Karpas-422 (cell line): ENCODE measurements around the gene CTDNEP1. TPM values are rescaled to one million over a fixed set of nuclear protein-coding genes. Genes with fewer than 3 reads are reported as not detected.

Experiments used
- DNase-seq: peaks from one replicate; pipeline ENCODE4 v3.0.0-alpha.2; 2015
- H2AFZ ChIP-seq: fragments of 200-600 bp; sonication (generic); 2 replicates; pipeline ENCODE4 v1.6.1; 2014; ENCODE audit warnings: antibody characterized with exemption, low read length, mixed read lengths
- H3K27ac ChIP-seq: fragments of 200-600 bp; sonication (generic); 2 replicates; pipeline ENCODE4 v1.5.1; 2014; ENCODE audit warnings: mild to moderate bottlenecking, low read length, moderate library complexity
- H3K27me3 ChIP-seq: fragments of 200-600 bp; sonication (generic); 2 replicates; pipeline ENCODE4 v1.6.1; 2014; ENCODE audit warnings: low read length, mixed read lengths
- H3K36me3 ChIP-seq: fragments of 200-600 bp; sonication (generic); 2 replicates; pipeline ENCODE4 v1.6.1; 2014; ENCODE audit warnings: low read length, mixed read lengths; ENCODE audit not compliant: insufficient read depth
- H3K4me1 ChIP-seq: fragments of 200-600 bp; sonication (generic); 2 replicates; pipeline ENCODE4 v1.6.1; 2014; ENCODE audit warnings: mild to moderate bottlenecking, low read length, mixed read lengths
- H3K4me2 ChIP-seq: fragments of 200-600 bp; sonication (generic); 2 replicates; pipeline ENCODE4 v1.6.1; 2014; ENCODE audit warnings: low read length, low read depth, mild to moderate bottlenecking; ENCODE audit not compliant: poor library complexity, severe bottlenecking
- H3K4me3 ChIP-seq: fragments of 200-600 bp; sonication (generic); 2 replicates; pipeline ENCODE4 v1.5.1; 2014; ENCODE audit warnings: mild to moderate bottlenecking, antibody characterized with exemption, low read length, mixed read lengths
- H3K79me2 ChIP-seq: fragments of 200-600 bp; sonication (generic); 2 replicates; pipeline ENCODE4 v1.6.1; 2014; ENCODE audit warnings: mild to moderate bottlenecking, low read length, mixed read lengths
- H3K9ac ChIP-seq: fragments of 200-600 bp; sonication (generic); 2 replicates; pipeline ENCODE4 v1.6.0; 2014; ENCODE audit warnings: low read length
- H3K9me2 ChIP-seq: fragments of 200-600 bp; sonication (generic), shearing (Covaris generic); replicated peaks from 2 replicates; pipeline ENCODE4 v1.6.0; 2014; ENCODE audit warnings: mild to moderate bottlenecking, low read length, moderate library complexity; ENCODE audit not compliant: insufficient read depth
- H3K9me3 ChIP-seq: fragments of 300-700, 200-600 bp; sonication (generic); 2 replicates; pipeline ENCODE4 v1.6.1; 2014; ENCODE audit warnings: low read length, mixed read lengths
- H4K20me1 ChIP-seq: fragments of 200-600 bp; sonication (generic); 2 replicates; pipeline ENCODE4 v1.6.1; 2014; ENCODE audit warnings: mild to moderate bottlenecking, antibody characterized with exemption, low read length, low read depth; ENCODE audit not compliant: insufficient read depth
- total RNA-seq: library from RNA; depleted of rRNA; stranded (reverse); fragments of >200 nt; shearing (Covaris generic); gene quantifications from 2 replicates; pipeline ENCODE4 v1.2.3, GENCODE V29; 2014; ENCODE audit warnings: low replicate concordance; rRNA removed

CTDNEP1 gene
- 52.6 and 87.8 TPM in 2 replicates for total RNA-seq

- H3K79me2 ChIP-seq, result peaks cover 67% of the 10 kb centered on the region
- H3K27ac ChIP-seq, result peak within 1 kb of the TSS; percentile 80
- peak within 1 kb of the TSS; percentile 90 for H3K4me3 ChIP-seq
- H3K4me1 ChIP-seq, result peaks cover 27% of the 10 kb centered on the region
- no peaks in the 10 kb centered on the region for H3K9me3 ChIP-seq
- no peaks in the 10 kb centered on the region for H3K9me2 ChIP-seq
- H4K20me1 ChIP-seq, result peaks cover 17% of the 10 kb centered on the region; the same call in 1 of the 2 replicates
- H3K4me2 ChIP-seq, result peak within 1 kb of the TSS; percentile 94
- H3K9ac ChIP-seq, result peak within 1 kb of the TSS; percentile 94
- no peaks in the 10 kb centered on the region for H3K27me3 ChIP-seq
- H3K36me3 ChIP-seq, result peaks cover 20% of the 10 kb centered on the region; the same call in 1 of the 2 replicates
- peak; percentile 99 for DNase-seq
- peak within 1 kb of the TSS; percentile 58; the same call in 1 of the 2 replicates for H2AFZ ChIP-seq
Observed at GRCh38 chr17:7251661-7252175, at the start of gene CTDNEP1. Gene CTDNEP1 (minus strand): TSS chr17:7251734. CDS start chr17:7251296, 438 bp downstream.

- peak; percentile 90 for DNase-seq
- H3K9me3 ChIP-seq, result no peaks in the 10 kb centered on the region
- no peaks in the 10 kb centered on the region for H3K79me2 ChIP-seq
- H3K4me1 ChIP-seq, result peaks cover 4% of the 10 kb centered on the region
- no peaks in the 10 kb centered on the region for H3K9me2 ChIP-seq
- H3K4me3 ChIP-seq, result no peak overlapping the region
- H3K36me3 ChIP-seq, result no peaks in the 10 kb centered on the region
- no peaks in the 10 kb centered on the region for H4K20me1 ChIP-seq
- H3K9ac ChIP-seq, result peak overlapping the region; percentile 37; the same call in 1 of the 2 replicates
- H3K4me2 ChIP-seq, result peak overlapping the region; percentile 48
- H2AFZ ChIP-seq, result peak overlapping the region; percentile 13; the same call in 1 of the 2 replicates
- H3K27me3 ChIP-seq, result no peaks in the 10 kb centered on the region
- no peak overlapping the region for H3K27ac ChIP-seq
Observed at GRCh38 chr17:7296189-7296861, 44.8 kb upstream of the CTDNEP1 start.

GRCh38 chr17:7295230-7296180, 44.0 kb upstream of the CTDNEP1 start:
- no peak overlapping the region for H3K4me3 ChIP-seq
- no peak overlapping the region for H3K27ac ChIP-seq
- no peaks in the 10 kb centered on the region for H3K27me3 ChIP-seq
- no peaks in the 10 kb centered on the region for H4K20me1 ChIP-seq
- no peaks in the 10 kb centered on the region for H3K79me2 ChIP-seq
- no peaks in the 10 kb centered on the region for H3K9me3 ChIP-seq
- peak overlapping the region; percentile 37; the same call in 1 of the 2 replicates for H3K9ac ChIP-seq
- H3K4me2 ChIP-seq, result peak overlapping the region; percentile 48
- H3K36me3 ChIP-seq, result no peaks in the 10 kb centered on the region
- no peaks in the 10 kb centered on the region for H3K9me2 ChIP-seq
- H2AFZ ChIP-seq, result no peak overlapping the region
- DNase-seq, result no peak
- peaks cover 4% of the 10 kb centered on the region for H3K4me1 ChIP-seq

- H3K36me3 ChIP-seq, result no peaks in the 10 kb centered on the region
- no peaks in the 10 kb centered on the region for H4K20me1 ChIP-seq
- DNase-seq, result peak; percentile 46
- no peak within 1 kb of the TSS for H2AFZ ChIP-seq
- no peaks in the 10 kb centered on the region for H3K79me2 ChIP-seq
- H3K9ac ChIP-seq, result no peak within 1 kb of the TSS
- no peak within 1 kb of the TSS for H3K27ac ChIP-seq
- H3K9me3 ChIP-seq, result no peaks in the 10 kb centered on the region
- H3K4me2 ChIP-seq, result no peak within 1 kb of the TSS
- no peaks in the 10 kb centered on the region for H3K27me3 ChIP-seq
- H3K4me3 ChIP-seq, result no peak within 1 kb of the TSS
- no peaks in the 10 kb centered on the region for H3K9me2 ChIP-seq
- H3K4me1 ChIP-seq, result peaks cover 4% of the 10 kb centered on the region
Observed at GRCh38 chr17:7294614-7295153, 43.1 kb upstream of the CTDNEP1 start, which contains the start of gene YBX2. Gene YBX2 (minus strand): TSS chr17:7294639. CDS start chr17:7294500, 139 bp downstream.

GRCh38 chr17:7293816-7294613, 42.5 kb upstream of the CTDNEP1 start:
- Histone ChIP-seq H3K4me2 (no peak overlapping the region), H3K79me2 (no peaks in the 10 kb centered on the region), H3K9ac (no peak overlapping the region), H3K27ac (no peak overlapping the region), H3K4me3 (no peak overlapping the region), H3K27me3 (no peaks in the 10 kb centered on the region), H4K20me1 (no peaks in the 10 kb centered on the region), H3K9me3 (no peaks in the 10 kb centered on the region), H3K9me2 (no peaks in the 10 kb centered on the region), H3K36me3 (no peaks in the 10 kb centered on the region), H3K4me1 (peaks cover 4% of the 10 kb centered on the region), H2AFZ (no peak overlapping the region)
- DNase-seq, result no peak

- H3K27me3 ChIP-seq, result no peaks in the 10 kb centered on the region
- no peaks in the 10 kb centered on the region for H3K9me2 ChIP-seq
- no peak overlapping the region for H3K27ac ChIP-seq
- no peaks in the 10 kb centered on the region for H3K36me3 ChIP-seq
- peaks cover 4% of the 10 kb centered on the region for H3K4me1 ChIP-seq
- no peak overlapping the region for H3K9ac ChIP-seq
- no peak overlapping the region for H3K4me3 ChIP-seq
- H3K79me2 ChIP-seq, result no peaks in the 10 kb centered on the region
- H4K20me1 ChIP-seq, result no peaks in the 10 kb centered on the region
- no peaks in the 10 kb centered on the region for H3K9me3 ChIP-seq
- H2AFZ ChIP-seq, result no peak overlapping the region
- H3K4me2 ChIP-seq, result no peak overlapping the region
- DNase-seq, result no peak
Observed at GRCh38 chr17:7293159-7293558, 41.6 kb upstream of the CTDNEP1 start.

- no peaks in the 10 kb centered on the region for H3K79me2 ChIP-seq
- no peaks in the 10 kb centered on the region for H4K20me1 ChIP-seq
- no peak overlapping the region for H3K27ac ChIP-seq
- H3K4me3 ChIP-seq, result no peak overlapping the region
- no peaks in the 10 kb centered on the region for H3K9me2 ChIP-seq
- no peaks in the 10 kb centered on the region for H3K27me3 ChIP-seq
- H3K9ac ChIP-seq, result no peak overlapping the region
- no peak for DNase-seq
- no peak overlapping the region for H3K4me2 ChIP-seq
- no peaks in the 10 kb centered on the region for H3K36me3 ChIP-seq
- H3K4me1 ChIP-seq, result peaks cover 4% of the 10 kb centered on the region
- no peak overlapping the region for H2AFZ ChIP-seq
- no peaks in the 10 kb centered on the region for H3K9me3 ChIP-seq
Observed at GRCh38 chr17:7292729-7293128, 41.2 kb upstream of the CTDNEP1 start.
